OCI-LY1 (cell line): ENCODE data around the gene DNAJC3.

Experiments used
- H2AFZ ChIP-seq: fragments of 200-600 bp; sonication (generic), shearing (Covaris generic); 2 replicates; pipeline ENCODE4 v1.6.0; 2014; ENCODE audit warnings: antibody characterized with exemption, mild to moderate bottlenecking, low read length
- H3F3A ChIP-seq: fragments of 200-600 bp; sonication (generic), shearing (Covaris generic); 2 replicates; pipeline ENCODE4 v1.6.0; 2014; ENCODE audit warnings: mild to moderate bottlenecking, antibody characterized with exemption, low read length, moderate library complexity; ENCODE audit not compliant: insufficient read depth
- H3K27ac ChIP-seq: fragments of 200-600 bp; sonication (generic); 2 replicates; pipeline ENCODE4 v1.5.1; 2014; ENCODE audit warnings: low read length, mixed run types, mild to moderate bottlenecking, low read depth; ENCODE audit not compliant: poor library complexity, severe bottlenecking
- H3K27me3 ChIP-seq: fragments of 200-600 bp; sonication (generic); 2 replicates; pipeline ENCODE4 v1.6.0; 2014; ENCODE audit warnings: antibody characterized with exemption, mild to moderate bottlenecking, low read length, moderate library complexity; ENCODE audit not compliant: insufficient read depth
- H3K36me3 ChIP-seq: fragments of 200-600 bp; sonication (generic); 2 replicates; pipeline ENCODE4 v1.6.1; 2014; ENCODE audit warnings: mild to moderate bottlenecking, antibody characterized with exemption, low read length, moderate library complexity, mixed read lengths; ENCODE audit not compliant: insufficient read depth
- H3K4me1 ChIP-seq: fragments of 200-600 bp; sonication (generic); 2 replicates; pipeline ENCODE4 v1.5.1; 2014; ENCODE audit warnings: mild to moderate bottlenecking, low read length, moderate library complexity; ENCODE audit not compliant: insufficient read depth, severe bottlenecking
- H3K4me2 ChIP-seq: fragments of 200-600 bp; sonication (generic), shearing (Covaris generic); 2 replicates; pipeline ENCODE4 v1.6.1; 2014; ENCODE audit warnings: low read length
- H3K4me3 ChIP-seq: fragments of 200-600 bp; sonication (generic); 2 replicates; pipeline ENCODE4 v1.5.1; 2014; ENCODE audit warnings: low read length, low read depth, mild to moderate bottlenecking, mixed read lengths; ENCODE audit not compliant: poor library complexity, severe bottlenecking
- H3K79me2 ChIP-seq: fragments of 200-600 bp; shearing (Covaris generic); 2 replicates; pipeline ENCODE4 v1.6.1; 2016; ENCODE audit warnings: mixed run types, low read length, mixed read lengths; ENCODE audit not compliant: insufficient read depth
- H3K9ac ChIP-seq: fragments of 200-600 bp; sonication (generic), shearing (Covaris generic); 2 replicates; pipeline ENCODE4 v1.6.1; 2014; ENCODE audit warnings: mild to moderate bottlenecking, low read length, mixed read lengths
- H3K9me2 ChIP-seq: fragments of 200-600 bp; sonication (generic), shearing (Covaris generic); 2 replicates; pipeline ENCODE4 v1.6.1; 2014; ENCODE audit warnings: low read depth, mild to moderate bottlenecking, low read length, mixed read lengths
- H3K9me3 ChIP-seq: fragments of 200-600 bp; shearing (Covaris generic); 2 replicates; pipeline ENCODE4 v1.6.1; 2014; ENCODE audit warnings: low read length, mixed read lengths
- H4K20me1 ChIP-seq: fragments of 200-600 bp; sonication (generic), shearing (Covaris generic); 2 replicates; pipeline ENCODE4 v1.6.0; 2016; ENCODE audit warnings: mild to moderate bottlenecking, low read length; ENCODE audit not compliant: insufficient read depth
- EZH2 ChIP-seq: fragments of 200-600 bp; sonication (generic), shearing (Covaris generic); IDR thresholded peaks from 2 replicates; pipeline ENCODE4 v1.8.0; 2017; ENCODE audit warnings: borderline replicate concordance, mixed run types, mild to moderate bottlenecking, antibody characterized with exemption, low read length, moderate library complexity, mixed read lengths
- TF ChIP-seq, protein P1 (sequence below): fragments of 200-600 bp; sonication (generic), shearing (Covaris generic); IDR thresholded peaks from 2 replicates; pipeline ENCODE4 v1.5.1; 2017; ENCODE audit warnings: mild to moderate bottlenecking, antibody characterized with exemption, low read length, moderate library complexity, mixed read lengths

Gene DNAJC3

DNA sequence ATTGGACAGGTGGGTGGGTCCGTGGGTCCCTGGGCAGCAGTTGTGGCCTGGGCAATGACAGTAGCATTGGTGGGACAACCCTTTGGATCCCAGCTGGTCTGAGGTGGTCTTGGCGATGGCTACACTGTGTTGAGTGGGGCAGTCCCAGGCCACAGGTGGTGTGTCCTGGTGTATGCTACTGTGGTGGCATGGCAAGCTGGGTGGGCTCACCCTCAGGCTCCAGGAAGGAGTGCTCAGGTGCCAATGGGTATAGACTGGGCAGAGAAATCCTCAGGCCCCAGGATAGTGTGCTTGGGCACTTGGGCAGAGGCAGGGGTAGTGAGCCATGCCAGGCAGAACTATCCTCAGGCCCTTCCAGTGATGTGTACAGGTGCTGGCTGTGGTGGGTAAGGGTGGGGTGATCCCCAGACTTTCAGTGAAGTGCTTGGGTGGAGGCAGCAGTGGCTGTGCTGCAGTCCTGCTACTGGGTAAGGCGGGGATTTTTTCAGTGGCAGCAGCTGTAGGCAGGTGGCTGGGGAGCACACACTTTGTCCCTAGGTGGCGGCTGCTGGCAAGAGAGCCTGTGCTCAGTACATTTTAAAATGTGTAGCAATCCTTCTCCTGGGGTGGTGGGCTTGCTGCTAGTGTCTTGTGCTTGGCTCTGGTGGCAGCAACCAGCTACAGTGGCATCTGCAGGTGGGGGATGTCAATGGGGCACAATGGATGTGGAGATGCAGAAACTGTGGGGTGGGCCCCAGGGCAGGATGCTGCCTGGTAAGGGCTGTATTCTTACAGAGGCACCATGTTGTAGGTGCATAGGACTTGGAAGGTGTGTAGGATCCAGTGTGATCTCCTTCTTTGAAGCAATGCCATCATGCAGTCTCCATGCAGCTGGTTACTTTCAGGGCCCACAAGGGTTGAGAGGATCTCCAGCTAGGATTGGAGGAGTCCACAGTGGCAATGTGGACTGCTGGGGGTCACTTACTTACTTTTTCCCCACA is 64.9 kb downstream of the DNAJC3 start:
- H3K9me3 ChIP-seq = no peaks in the 10 kb centered on the region
- no peak overlapping the region for H3K4me3 ChIP-seq
- no peaks in the 10 kb centered on the region for H3F3A ChIP-seq

GRCh38 chr13:95743192-95743591 is 66.3 kb downstream of the DNAJC3 start:
- H3K27me3 ChIP-seq = no peaks in the 10 kb centered on the region
- no peak overlapping the region for H2AFZ ChIP-seq
- peaks cover 26% of the 10 kb centered on the region for H3K79me2 ChIP-seq
- no peak overlapping the region for H3K9ac ChIP-seq
- TF ChIP-seq, protein P1, sequence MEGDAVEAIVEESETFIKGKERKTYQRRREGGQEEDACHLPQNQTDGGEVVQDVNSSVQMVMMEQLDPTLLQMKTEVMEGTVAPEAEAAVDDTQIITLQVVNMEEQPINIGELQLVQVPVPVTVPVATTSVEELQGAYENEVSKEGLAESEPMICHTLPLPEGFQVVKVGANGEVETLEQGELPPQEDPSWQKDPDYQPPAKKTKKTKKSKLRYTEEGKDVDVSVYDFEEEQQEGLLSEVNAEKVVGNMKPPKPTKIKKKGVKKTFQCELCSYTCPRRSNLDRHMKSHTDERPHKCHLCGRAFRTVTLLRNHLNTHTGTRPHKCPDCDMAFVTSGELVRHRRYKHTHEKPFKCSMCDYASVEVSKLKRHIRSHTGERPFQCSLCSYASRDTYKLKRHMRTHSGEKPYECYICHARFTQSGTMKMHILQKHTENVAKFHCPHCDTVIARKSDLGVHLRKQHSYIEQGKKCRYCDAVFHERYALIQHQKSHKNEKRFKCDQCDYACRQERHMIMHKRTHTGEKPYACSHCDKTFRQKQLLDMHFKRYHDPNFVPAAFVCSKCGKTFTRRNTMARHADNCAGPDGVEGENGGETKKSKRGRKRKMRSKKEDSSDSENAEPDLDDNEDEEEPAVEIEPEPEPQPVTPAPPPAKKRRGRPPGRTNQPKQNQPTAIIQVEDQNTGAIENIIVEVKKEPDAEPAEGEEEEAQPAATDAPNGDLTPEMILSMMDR = no peak
- TF ChIP-seq EZH2 = no peak
- H3K4me3 ChIP-seq = no peak overlapping the region
- H3K9me2 ChIP-seq = no peaks in the 10 kb centered on the region
- H3K27ac ChIP-seq = no peak overlapping the region
- no peaks in the 10 kb centered on the region for H3K9me3 ChIP-seq
- no peaks in the 10 kb centered on the region for H3K4me1 ChIP-seq
- peaks cover 3% of the 10 kb centered on the region; the same call in 1 of the 2 replicates for H4K20me1 ChIP-seq
- H3K36me3 ChIP-seq = peaks cover 3% of the 10 kb centered on the region; the same call in 1 of the 2 replicates
- no peak overlapping the region for H3K4me2 ChIP-seq
- H3F3A ChIP-seq = no peaks in the 10 kb centered on the region

More for the DNA sequence above, 64.9 kb downstream of the DNAJC3 start:
- H3K9ac ChIP-seq = no peak overlapping the region
- H2AFZ ChIP-seq = no peak overlapping the region
- H3K9me2 ChIP-seq = no peaks in the 10 kb centered on the region
- H3K4me1 ChIP-seq = no peaks in the 10 kb centered on the region
- H3K27ac ChIP-seq = no peak overlapping the region
- TF ChIP-seq, protein P1 = no peak
- TF ChIP-seq EZH2 = no peak
- H3K4me2 ChIP-seq = no peak overlapping the region
- H4K20me1 ChIP-seq = peaks cover 3% of the 10 kb centered on the region; the same call in 1 of the 2 replicates
- H3K79me2 ChIP-seq = peaks cover 26% of the 10 kb centered on the region
- H3K36me3 ChIP-seq = peaks cover 3% of the 10 kb centered on the region; the same call in 1 of the 2 replicates
- H3K27me3 ChIP-seq = no peaks in the 10 kb centered on the region

DNA sequence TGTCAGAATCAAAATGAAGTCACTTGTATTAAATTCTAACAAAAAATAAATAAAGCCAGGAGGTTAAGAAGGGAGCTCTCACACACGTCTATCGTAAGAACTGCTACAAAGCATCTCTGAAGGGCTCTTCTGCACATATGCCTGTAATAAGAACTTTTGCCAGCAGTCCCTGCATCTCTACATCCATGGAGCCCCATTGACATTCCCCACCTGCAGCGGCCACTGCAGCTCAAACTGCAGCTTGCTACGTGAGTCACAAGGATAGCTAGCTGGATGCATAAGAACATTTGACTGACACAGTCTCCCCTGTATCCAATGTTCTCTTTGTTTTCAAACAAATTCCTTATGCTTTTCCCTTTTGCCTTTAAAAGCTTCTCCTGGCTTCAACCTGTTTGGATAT is 68.3 kb downstream of the DNAJC3 start:
- TF ChIP-seq, protein P1 = no peak
- no peak for TF ChIP-seq EZH2
- Histone ChIP-seq H3K4me2 (no peak overlapping the region), H3K9ac (no peak overlapping the region), H3F3A (no peaks in the 10 kb centered on the region), H4K20me1 (peaks cover 3% of the 10 kb centered on the region; the same call in 1 of the 2 replicates), H3K27me3 (no peaks in the 10 kb centered on the region), H3K27ac (no peak overlapping the region), H3K4me3 (no peak overlapping the region), H3K79me2 (peaks cover 26% of the 10 kb centered on the region), H3K36me3 (peaks cover 3% of the 10 kb centered on the region; the same call in 1 of the 2 replicates), H3K9me3 (no peaks in the 10 kb centered on the region), H2AFZ (no peak overlapping the region), H3K9me2 (no peaks in the 10 kb centered on the region), H3K4me1 (no peaks in the 10 kb centered on the region)
